HEK293 (cell line): ENCODE data around the gene TAF5L.

Experiments
- FEZF1 ChIP-seq: fragments of 450-650 bp; formaldehyde crosslinking; IDR thresholded peaks from 2 replicates; pipeline ENCODE4 v1.5.1; 2016; ENCODE audit warnings: missing biosample characterization, missing genetic modification characterization
- GFI1B ChIP-seq: fragments of 450-650 bp; formaldehyde crosslinking; IDR thresholded peaks from 2 replicates; pipeline ENCODE4 v1.5.1; 2016; ENCODE audit warnings: missing biosample characterization, missing genetic modification characterization
- KLF1 ChIP-seq: fragments of 450-650 bp; formaldehyde crosslinking; IDR thresholded peaks from 2 replicates; pipeline ENCODE4 v1.5.1; 2016; ENCODE audit warnings: missing biosample characterization, missing genetic modification characterization
- KLF10 ChIP-seq: fragments of 450-650 bp; IDR thresholded peaks from 2 replicates; pipeline ENCODE4 v1.5.1; 2018; ENCODE audit warnings: missing biosample characterization, mild to moderate bottlenecking, missing genetic modification characterization
- REPIN1 ChIP-seq: fragments of 450-650 bp; formaldehyde crosslinking; IDR thresholded peaks from 2 replicates; pipeline ENCODE4 v1.5.1; 2017; ENCODE audit warnings: missing biosample characterization, missing genetic modification characterization, low read depth
- ZBTB1 ChIP-seq: fragments of 450-650 bp; formaldehyde crosslinking; IDR thresholded peaks from 2 replicates; pipeline ENCODE4 v1.5.1; 2016; ENCODE audit warnings: missing biosample characterization, missing genetic modification characterization
- ZBTB17 ChIP-seq: fragments of 450-650 bp; formaldehyde crosslinking; IDR thresholded peaks from 2 replicates; pipeline ENCODE4 v1.5.1; 2016; ENCODE audit warnings: missing biosample characterization, missing genetic modification characterization
- ZBTB8A ChIP-seq: fragments of 450-650 bp; formaldehyde crosslinking; IDR thresholded peaks from 2 replicates; pipeline ENCODE4 v1.5.1; 2016; ENCODE audit warnings: missing biosample characterization, missing genetic modification characterization
- ZEB2 ChIP-seq: fragments of 450-650 bp; formaldehyde crosslinking; IDR thresholded peaks from 2 replicates; pipeline ENCODE4 v1.5.1; 2016; ENCODE audit warnings: missing biosample characterization, missing genetic modification characterization
- ZFP37 ChIP-seq: fragments of 450-650 bp; formaldehyde crosslinking; IDR thresholded peaks from 2 replicates; pipeline ENCODE4 v1.5.1; 2016; ENCODE audit warnings: missing biosample characterization, missing genetic modification characterization
- ZNF140 ChIP-seq: fragments of 450-650 bp; formaldehyde crosslinking; IDR thresholded peaks from 2 replicates; pipeline ENCODE4 v1.5.1; 2016; ENCODE audit warnings: missing biosample characterization, missing genetic modification characterization
- ZNF16 ChIP-seq: fragments of 450-650 bp; formaldehyde crosslinking; IDR thresholded peaks from 2 replicates; pipeline ENCODE4 v1.5.1; 2016; ENCODE audit warnings: low read depth, missing biosample characterization, missing genetic modification characterization
- ZNF169 ChIP-seq: fragments of 450-650 bp; formaldehyde crosslinking; IDR thresholded peaks from 2 replicates; pipeline ENCODE4 v1.5.1; 2016; ENCODE audit warnings: missing biosample characterization, missing genetic modification characterization
- ZNF202 ChIP-seq: fragments of 450-650 bp; formaldehyde crosslinking; IDR thresholded peaks from 2 replicates; pipeline ENCODE4 v1.5.1; 2016; ENCODE audit warnings: missing biosample characterization, missing genetic modification characterization, borderline replicate concordance
- ZNF214 ChIP-seq: fragments of 450-650 bp; formaldehyde crosslinking; IDR thresholded peaks from 2 replicates; pipeline ENCODE4 v1.5.1; 2017; ENCODE audit warnings: missing biosample characterization, mild to moderate bottlenecking, missing genetic modification characterization, borderline replicate concordance
- ZNF24 ChIP-seq: fragments of 450-650 bp; formaldehyde crosslinking; IDR thresholded peaks from 2 replicates; pipeline ENCODE4 v1.5.1; 2016; ENCODE audit warnings: missing biosample characterization, missing genetic modification characterization
- ZNF274 ChIP-seq, 2 experiments: fragments of 200-500 bp in 1 of 2; fragments of 450-650 bp in 1 of 2; sonication (Bioruptor generic) in 1 of 2; formaldehyde crosslinking in 1 of 2; IDR thresholded peaks; 2 replicates each; pipeline versions ENCODE4 v1.5.1 to v1.6.1; 2014 to 2016; ENCODE audit warnings: borderline replicate concordance in 1 of 2, inconsistent platforms in 1 of 2, low read length in 1 of 2, missing biosample characterization in 1 of 2, missing genetic modification characterization in 1 of 2
- ZNF335 ChIP-seq: fragments of 450-650 bp; formaldehyde crosslinking; conservative IDR thresholded peaks from 2 replicates; pipeline ENCODE4 v1.5.1; 2016; ENCODE audit warnings: missing biosample characterization, missing genetic modification characterization
- ZNF366 ChIP-seq: fragments of 450-650 bp; formaldehyde crosslinking; conservative IDR thresholded peaks from 2 replicates; pipeline ENCODE4 v1.5.1; 2016; ENCODE audit warnings: missing biosample characterization, missing genetic modification characterization
- ZNF423 ChIP-seq: fragments of 450-650 bp; formaldehyde crosslinking; IDR thresholded peaks from 2 replicates; pipeline ENCODE4 v1.5.1; 2016; ENCODE audit warnings: missing biosample characterization, missing genetic modification characterization
- ZNF426 ChIP-seq: fragments of 450-650 bp; formaldehyde crosslinking; IDR thresholded peaks from 2 replicates; pipeline ENCODE4 v1.5.1; 2017; ENCODE audit warnings: missing biosample characterization, missing genetic modification characterization, mild to moderate bottlenecking, inconsistent platforms, moderate library complexity
- ZNF514 ChIP-seq: fragments of 450-650 bp; formaldehyde crosslinking; IDR thresholded peaks from 2 replicates; pipeline ENCODE4 v1.5.1; 2016; ENCODE audit warnings: missing biosample characterization, missing genetic modification characterization
- ZNF555 ChIP-seq: fragments of 450-650 bp; formaldehyde crosslinking; conservative IDR thresholded peaks from 2 replicates; pipeline ENCODE4 v1.5.1; 2017; ENCODE audit warnings: missing biosample characterization, mild to moderate bottlenecking, missing genetic modification characterization, inconsistent platforms
- ZNF571 ChIP-seq: fragments of 450-650 bp; formaldehyde crosslinking; IDR thresholded peaks from 2 replicates; pipeline ENCODE4 v1.5.0; 2017; ENCODE audit warnings: missing biosample characterization, missing genetic modification characterization
- ZNF596 ChIP-seq: fragments of 450-650 bp; IDR thresholded peaks from 2 replicates; pipeline ENCODE4 v1.5.0; 2018; ENCODE audit warnings: missing biosample characterization, mild to moderate bottlenecking, missing genetic modification characterization, moderate library complexity
- ZNF621 ChIP-seq: fragments of 450-650 bp; formaldehyde crosslinking; IDR thresholded peaks from 2 replicates; pipeline ENCODE4 v1.5.1; 2017; ENCODE audit warnings: missing biosample characterization, missing genetic modification characterization
- ZNF707 ChIP-seq: fragments of 450-650 bp; formaldehyde crosslinking; IDR thresholded peaks from 2 replicates; pipeline ENCODE4 v1.5.1; 2016; ENCODE audit warnings: missing biosample characterization, missing genetic modification characterization
- ZNF830 ChIP-seq: fragments of 450-650 bp; IDR thresholded peaks from 2 replicates; pipeline ENCODE4 v1.5.0; 2018; ENCODE audit warnings: missing biosample characterization, missing genetic modification characterization, low read depth, mild to moderate bottlenecking, moderate library complexity
- TF ChIP-seq, protein P1 (sequence below): fragments of 450-650 bp; formaldehyde crosslinking; IDR thresholded peaks from 2 replicates; pipeline ENCODE4 v1.5.1; 2016; ENCODE audit warnings: missing biosample characterization, missing genetic modification characterization
- TF ChIP-seq, protein P2 (sequence below): fragments of 450-650 bp; formaldehyde crosslinking; optimal IDR thresholded peaks from 2 replicates; pipeline ENCODE3; 2016; ENCODE audit warnings: missing biosample characterization, mild to moderate bottlenecking, missing genetic modification characterization
- TF ChIP-seq, protein P3 (sequence below): fragments of 450-650 bp; formaldehyde crosslinking; IDR thresholded peaks from 2 replicates; pipeline ENCODE4 v1.5.1; 2016; ENCODE audit warnings: missing biosample characterization, missing genetic modification characterization
- TF ChIP-seq, protein P4 (sequence below): fragments of 450-650 bp; formaldehyde crosslinking; IDR thresholded peaks from 2 replicates; pipeline ENCODE4 v1.5.1; 2016; ENCODE audit warnings: missing biosample characterization, missing genetic modification characterization
- TF ChIP-seq, protein P5 (sequence below): fragments of 450-650 bp; formaldehyde crosslinking; IDR thresholded peaks from 2 replicates; pipeline ENCODE4; 2016; ENCODE audit warnings: missing biosample characterization, missing genetic modification characterization
- TF ChIP-seq, protein P6 (sequence below): fragments of 450-650 bp; formaldehyde crosslinking; IDR thresholded peaks from 2 replicates; pipeline ENCODE4 v1.5.1; 2016; ENCODE audit warnings: missing biosample characterization, missing genetic modification characterization, borderline replicate concordance

The TAF5L gene

DNA sequence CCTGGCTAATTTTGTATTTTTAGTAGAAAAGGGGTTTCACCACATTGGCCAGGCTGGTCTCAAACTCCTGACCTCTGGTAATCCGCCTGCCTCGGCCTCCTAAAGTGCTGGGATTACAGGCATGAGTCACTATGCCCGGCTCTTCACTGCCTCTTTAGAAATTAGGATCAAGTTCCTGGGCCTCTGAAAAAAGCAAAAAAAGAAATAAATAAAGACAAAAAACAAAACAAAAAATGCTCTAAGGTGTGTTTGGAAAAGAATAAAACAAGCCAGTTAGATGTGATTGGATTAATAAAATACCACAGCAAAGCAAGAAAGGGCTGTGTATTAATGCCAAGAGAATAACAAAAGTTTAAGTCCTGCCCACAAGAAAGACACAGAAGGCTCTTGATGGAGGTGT lies 63.2 kb downstream of the TAF5L start (continued):
- TF ChIP-seq, protein P1, sequence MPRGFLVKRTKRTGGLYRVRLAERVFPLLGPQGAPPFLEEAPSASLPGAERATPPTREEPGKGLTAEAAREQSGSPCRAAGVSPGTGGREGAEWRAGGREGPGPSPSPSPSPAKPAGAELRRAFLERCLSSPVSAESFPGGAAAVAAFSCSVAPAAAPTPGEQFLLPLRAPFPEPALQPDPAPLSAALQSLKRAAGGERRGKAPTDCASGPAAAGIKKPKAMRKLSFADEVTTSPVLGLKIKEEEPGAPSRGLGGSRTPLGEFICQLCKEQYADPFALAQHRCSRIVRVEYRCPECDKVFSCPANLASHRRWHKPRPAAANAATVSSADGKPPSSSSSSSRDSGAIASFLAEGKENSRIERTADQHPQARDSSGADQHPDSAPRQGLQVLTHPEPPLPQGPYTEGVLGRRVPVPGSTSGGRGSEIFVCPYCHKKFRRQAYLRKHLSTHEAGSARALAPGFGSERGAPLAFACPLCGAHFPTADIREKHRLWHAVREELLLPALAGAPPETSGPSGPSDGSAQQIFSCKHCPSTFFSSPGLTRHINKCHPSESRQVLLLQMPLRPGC (tag by site-specific recombination), result 0 out of 2 replicates have a peak, but pooled peaks have one; percentile 13
- TF ChIP-seq ZNF24 (no peak), GFI1B (tag by site-specific recombination) (no peak), ZNF555 (tag by site-specific recombination) (no peak), ZNF140 (tag by site-specific recombination) (no peak), KLF1 (no peak), ZBTB8A (tag by site-specific recombination) (no peak), ZNF16 (tag by site-specific recombination) (no peak), ZEB2 (tag by site-specific recombination) (peak; percentile 9; the same call in 1 of the 2 replicates), REPIN1 (tag by site-specific recombination) (no peak), ZNF202 (no peak), ZNF514 (no peak), ZBTB1 (tag by site-specific recombination) (no peak), ZNF596 (tag by site-specific recombination) (no peak), FEZF1 (tag by site-specific recombination) (0 out of 2 replicates have a peak, but pooled peaks have one; percentile 7), ZBTB17 (tag by site-specific recombination) (no peak), ZNF214 (tag by site-specific recombination) (no peak), ZNF830 (tag by site-specific recombination) (no peak), ZNF169 (tag by site-specific recombination) (no peak), ZNF366 (peak; percentile 49; the same call in 1 of the 2 replicates), ZNF571 (tag by site-specific recombination) (no peak), ZNF707 (tag by site-specific recombination) (no peak), KLF10 (tag by site-specific recombination) (no peak), ZNF621 (tag by site-specific recombination) (no peak), ZNF274 (IDR thresholded peaks at IDR 0.05; ENCODE audit: low read length) (no peak), ZNF274 (tag by site-specific recombination; IDR thresholded peaks at IDR 0.05; ENCODE audit: borderline replicate concordance) (no peak), ZFP37 (tag by site-specific recombination) (no peak), ZNF423 (tag by site-specific recombination) (no peak), ZNF335 (tag by site-specific recombination) (peak; percentile 79), ZNF426 (no peak)
- TF ChIP-seq, protein P2, sequence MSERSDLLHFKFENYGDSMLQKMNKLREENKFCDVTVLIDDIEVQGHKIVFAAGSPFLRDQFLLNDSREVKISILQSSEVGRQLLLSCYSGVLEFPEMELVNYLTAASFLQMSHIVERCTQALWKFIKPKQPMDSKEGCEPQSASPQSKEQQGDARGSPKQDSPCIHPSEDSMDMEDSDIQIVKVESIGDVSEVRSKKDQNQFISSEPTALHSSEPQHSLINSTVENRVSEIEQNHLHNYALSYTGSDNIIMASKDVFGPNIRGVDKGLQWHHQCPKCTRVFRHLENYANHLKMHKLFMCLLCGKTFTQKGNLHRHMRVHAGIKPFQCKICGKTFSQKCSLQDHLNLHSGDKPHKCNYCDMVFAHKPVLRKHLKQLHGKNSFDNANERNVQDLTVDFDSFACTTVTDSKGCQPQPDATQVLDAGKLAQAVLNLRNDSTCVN, result no peak
- TF ChIP-seq, protein P3, sequence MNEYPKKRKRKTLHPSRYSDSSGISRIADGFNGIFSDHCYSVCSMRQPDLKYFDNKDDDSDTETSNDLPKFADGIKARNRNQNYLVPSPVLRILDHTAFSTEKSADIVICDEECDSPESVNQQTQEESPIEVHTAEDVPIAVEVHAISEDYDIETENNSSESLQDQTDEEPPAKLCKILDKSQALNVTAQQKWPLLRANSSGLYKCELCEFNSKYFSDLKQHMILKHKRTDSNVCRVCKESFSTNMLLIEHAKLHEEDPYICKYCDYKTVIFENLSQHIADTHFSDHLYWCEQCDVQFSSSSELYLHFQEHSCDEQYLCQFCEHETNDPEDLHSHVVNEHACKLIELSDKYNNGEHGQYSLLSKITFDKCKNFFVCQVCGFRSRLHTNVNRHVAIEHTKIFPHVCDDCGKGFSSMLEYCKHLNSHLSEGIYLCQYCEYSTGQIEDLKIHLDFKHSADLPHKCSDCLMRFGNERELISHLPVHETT (tag by site-specific recombination), result 0 out of 2 replicates have a peak, but pooled peaks have one; percentile 45
- TF ChIP-seq, protein P4, sequence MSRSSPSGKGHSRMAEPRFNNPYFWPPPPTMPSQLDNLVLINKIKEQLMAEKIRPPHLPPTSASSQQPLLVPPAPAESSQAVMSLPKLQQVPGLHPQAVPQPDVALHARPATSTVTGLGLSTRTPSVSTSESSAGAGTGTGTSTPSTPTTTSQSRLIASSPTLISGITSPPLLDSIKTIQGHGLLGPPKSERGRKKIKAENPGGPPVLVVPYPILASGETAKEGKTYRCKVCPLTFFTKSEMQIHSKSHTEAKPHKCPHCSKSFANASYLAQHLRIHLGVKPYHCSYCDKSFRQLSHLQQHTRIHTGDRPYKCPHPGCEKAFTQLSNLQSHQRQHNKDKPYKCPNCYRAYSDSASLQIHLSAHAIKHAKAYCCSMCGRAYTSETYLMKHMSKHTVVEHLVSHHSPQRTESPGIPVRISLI (tag by site-specific recombination), result peak; percentile 80; the same call in 1 of the 2 replicates
- TF ChIP-seq, protein P5, sequence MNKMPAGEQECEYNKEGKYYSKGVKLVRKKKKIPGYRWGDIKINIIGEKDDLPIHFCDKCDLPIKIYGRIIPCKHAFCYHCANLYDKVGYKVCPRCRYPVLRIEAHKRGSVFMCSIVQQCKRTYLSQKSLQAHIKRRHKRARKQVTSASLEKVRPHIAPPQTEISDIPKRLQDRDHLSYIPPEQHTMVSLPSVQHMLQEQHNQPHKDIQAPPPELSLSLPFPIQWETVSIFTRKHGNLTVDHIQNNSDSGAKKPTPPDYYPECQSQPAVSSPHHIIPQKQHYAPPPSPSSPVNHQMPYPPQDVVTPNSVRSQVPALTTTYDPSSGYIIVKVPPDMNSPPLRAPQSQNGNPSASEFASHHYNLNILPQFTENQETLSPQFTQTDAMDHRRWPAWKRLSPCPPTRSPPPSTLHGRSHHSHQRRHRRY (tag by site-specific recombination), result no peak
- TF ChIP-seq, protein P6, sequence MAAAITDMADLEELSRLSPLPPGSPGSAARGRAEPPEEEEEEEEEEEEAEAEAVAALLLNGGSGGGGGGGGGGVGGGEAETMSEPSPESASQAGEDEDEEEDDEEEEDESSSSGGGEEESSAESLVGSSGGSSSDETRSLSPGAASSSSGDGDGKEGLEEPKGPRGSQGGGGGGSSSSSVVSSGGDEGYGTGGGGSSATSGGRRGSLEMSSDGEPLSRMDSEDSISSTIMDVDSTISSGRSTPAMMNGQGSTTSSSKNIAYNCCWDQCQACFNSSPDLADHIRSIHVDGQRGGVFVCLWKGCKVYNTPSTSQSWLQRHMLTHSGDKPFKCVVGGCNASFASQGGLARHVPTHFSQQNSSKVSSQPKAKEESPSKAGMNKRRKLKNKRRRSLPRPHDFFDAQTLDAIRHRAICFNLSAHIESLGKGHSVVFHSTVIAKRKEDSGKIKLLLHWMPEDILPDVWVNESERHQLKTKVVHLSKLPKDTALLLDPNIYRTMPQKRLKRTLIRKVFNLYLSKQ (tag by site-specific recombination), result no peak
